Natural killer cell (primary cell): ENCODE data around the gene SAMM50. TPM values are rescaled to one million over a fixed set of nuclear protein-coding genes. Genes with fewer than 3 reads are reported as not detected.
"Not testable (repeated sequence)": the region's sequence is repeated elsewhere in the genome, so short reads cannot be mapped to it uniquely, and the experiment has no call there.

ENCODE experiments used
- ATAC-seq, 3 donors: fragments of 150-1000 bp in 2 of 3; fragments of 200-7000 bp in 1 of 3; cut with Tn5 transposase; 1 replicate in 1 of 3; 2 replicates in 2 of 3; pipeline ENCODE4 v1.10.0; 2021; ENCODE audit warnings: mild to moderate bottlenecking in 2 of 3, moderate library complexity in 2 of 3
- DNase-seq, 2 donors: peaks; one replicate each; pipeline versions ENCODE4 v3.0.0 to v3.0.0-alpha.2; 2013 to 2021; ENCODE audit warnings: mixed read lengths in 1 of 2
- H3K27ac ChIP-seq: one replicate; pipeline ENCODE4 v1.5.1; 2013; ENCODE audit warnings: mild to moderate bottlenecking, low read length
- H3K27me3 ChIP-seq: one replicate; pipeline ENCODE4 v1.6.1; 2013; ENCODE audit warnings: low read length; ENCODE audit not compliant: control insufficient read depth, insufficient read depth
- H3K36me3 ChIP-seq: one replicate; pipeline ENCODE4 v1.6.1; 2013; ENCODE audit warnings: low read length; ENCODE audit not compliant: control insufficient read depth, insufficient read depth
- H3K4me1 ChIP-seq: one replicate; pipeline ENCODE4 v1.6.1; 2013; ENCODE audit warnings: low read length; ENCODE audit not compliant: control insufficient read depth, insufficient read depth
- H3K4me3 ChIP-seq: one replicate; pipeline ENCODE4 v1.5.1; 2013; ENCODE audit warnings: low read length
- H3K9me3 ChIP-seq: one replicate; pipeline ENCODE4 v1.6.1; 2013; ENCODE audit warnings: low read length; ENCODE audit not compliant: control insufficient read depth, insufficient read depth
- H3K27ac Mint-ChIP-seq, 2 donors: one replicate each; pipeline ENCODE4 v1.8.0; 2022; ENCODE audit warnings: mild to moderate bottlenecking in 2 of 2, mixed read lengths in 2 of 2, moderate library complexity in 1 of 2
- H3K27me3 Mint-ChIP-seq, 2 donors: one replicate each; pipeline ENCODE4 v1.8.0; 2022; ENCODE audit warnings: low read depth in 2 of 2, mixed read lengths in 2 of 2
- H3K36me3 Mint-ChIP-seq: one replicate; pipeline ENCODE4 v1.8.0; 2022; ENCODE audit warnings: mixed read lengths
- H3K4me1 Mint-ChIP-seq, 2 donors: one replicate each; pipeline ENCODE4 v1.8.0; 2022; ENCODE audit warnings: mixed read lengths in 2 of 2
- H3K4me3 Mint-ChIP-seq: one replicate; pipeline ENCODE4 v1.8.0; 2022; ENCODE audit warnings: mild to moderate bottlenecking, moderate library complexity, mixed read lengths
- H3K9me3 Mint-ChIP-seq, 2 donors: one replicate each; pipeline ENCODE4 v1.8.0; 2022; ENCODE audit warnings: mixed read lengths in 2 of 2
- CTCF ChIP-seq: fragments of 200-600 bp; IDR thresholded peaks from one replicate; pipeline ENCODE4 v1.8.0; 2022; ENCODE audit warnings: antibody characterized with exemption
- WGBS: methylation state at CpG from one replicate; pipeline ENCODE4 v1.1.7; 2013; ENCODE audit warnings: missing lambda C conversion rate; ENCODE audit not compliant: insufficient coverage; 5-methylcytosine and 5-hydroxymethylcytosine counted together
- intact Hi-C: fragments of 100-400 bp; cut with micrococcal nuclease; formaldehyde crosslinking; loops from one replicate; pipeline ENCODE4 v1.14.2; 2022
- total RNA-seq, 4 donors: library from RNA; stranded (reverse); fragments of 120-200 nt in 1 of 4; gene quantifications; one replicate each; pipeline versions ENCODE4 v1.2.3 to v1.2.4, GENCODE V29; 2013 to 2022

SAMM50 gene
- total RNA-seq, 3 donors from 2014 or later (not counting 1 experiment from before 2014, with no cell fraction given), result 25.9 to 30.6 (median 29.7) TPM

GRCh38 chr22:44005524-44005923, 50.3 kb downstream of the SAMM50 start:
- 60% methylated on average over 4 of the region's 4 CpGs for WGBS
- no peak for ATAC-seq
- H3K4me3 Mint-ChIP-seq, result no peak overlapping the region

GRCh38 chr22:44012162-44012561, 56.9 kb downstream of the SAMM50 start:
- Mint-ChIP-seq H3K9me3 (no peaks in the 10 kb centered on the region), H3K4me3 (no peak overlapping the region), H3K36me3 (no peaks in the 10 kb centered on the region), H3K27ac (no peak overlapping the region), H3K27me3 (no peaks in the 10 kb centered on the region), H3K4me1 (no peaks in the 10 kb centered on the region)
- DNase-seq, result no peak
- 87% methylated on average over 5 of the region's 5 CpGs for WGBS
- H3K36me3 ChIP-seq, result no peaks in the 10 kb centered on the region
- H3K27ac ChIP-seq, result no peak overlapping the region
- no peaks in the 10 kb centered on the region for H3K4me1 ChIP-seq
- ATAC-seq, result no peak
- intact Hi-C loops, result no loop called here
- H3K27me3 ChIP-seq, result no peaks in the 10 kb centered on the region
- no peaks in the 10 kb centered on the region for H3K9me3 ChIP-seq
- no peak overlapping the region for H3K4me3 ChIP-seq
- TF ChIP-seq CTCF, result no peak

More at GRCh38 chr22:44005524-44005923, 50.3 kb downstream of the SAMM50 start:
- no peaks in the 10 kb centered on the region for H3K4me1 ChIP-seq
- no peaks in the 10 kb centered on the region for H3K27me3 Mint-ChIP-seq
- no peak for DNase-seq
- no peak overlapping the region for H3K27ac ChIP-seq
- H3K4me1 Mint-ChIP-seq, result no peaks in the 10 kb centered on the region
- no peaks in the 10 kb centered on the region for H3K36me3 Mint-ChIP-seq
- no peaks in the 10 kb centered on the region for H3K36me3 ChIP-seq
- H3K27ac Mint-ChIP-seq, result no peak overlapping the region
- no peaks in the 10 kb centered on the region for H3K9me3 Mint-ChIP-seq
- no peak overlapping the region for H3K4me3 ChIP-seq
- TF ChIP-seq CTCF, result no peak
- no peaks in the 10 kb centered on the region for H3K27me3 ChIP-seq
- intact Hi-C loops, result no loop called here
- H3K9me3 ChIP-seq, result peaks cover 6% of the 10 kb centered on the region

- Histone ChIP-seq H3K4me3 (no peak overlapping the region), H3K27ac (no peak overlapping the region), H3K4me1 (no peaks in the 10 kb centered on the region), H3K36me3 (no peaks in the 10 kb centered on the region), H3K27me3 (no peaks in the 10 kb centered on the region), H3K9me3 (no peaks in the 10 kb centered on the region)
- Mint-ChIP-seq H3K27ac (no peak overlapping the region), H3K4me1 (no peaks in the 10 kb centered on the region), H3K27me3 (no peaks in the 10 kb centered on the region), H3K9me3 (no peaks in the 10 kb centered on the region), H3K4me3 (no peak overlapping the region), H3K36me3 (no peaks in the 10 kb centered on the region)
- 96% methylated on average over 6 of the region's 7 CpGs for WGBS
- ATAC-seq (no peak), DNase-seq (no peak)
- no peak for TF ChIP-seq CTCF
- intact Hi-C loops, result no loop called here
Measured at GRCh38 chr22:44012591-44012990, 57.3 kb downstream of the SAMM50 start.

- no peaks in the 10 kb centered on the region for H3K4me1 Mint-ChIP-seq
- no peak overlapping the region for H3K27ac Mint-ChIP-seq
- Histone ChIP-seq H3K27ac (no peak overlapping the region), H3K9me3 (no peaks in the 10 kb centered on the region), H3K27me3 (no peaks in the 10 kb centered on the region), H3K36me3 (no peaks in the 10 kb centered on the region), H3K4me1 (no peaks in the 10 kb centered on the region), H3K4me3 (no peak overlapping the region)
- intact Hi-C loops, result no loop called here
- no peak for TF ChIP-seq CTCF
- H3K9me3 Mint-ChIP-seq, result no peaks in the 10 kb centered on the region
- 50% methylated on average over 1 of the region's 2 CpGs for WGBS
- H3K4me3 Mint-ChIP-seq, result no peak overlapping the region
- DNase-seq (no peak), ATAC-seq (no peak)
- H3K36me3 Mint-ChIP-seq, result no peaks in the 10 kb centered on the region
- H3K27me3 Mint-ChIP-seq, result no peaks in the 10 kb centered on the region
Measured at GRCh38 chr22:44014241-44014640, 59.0 kb downstream of the SAMM50 start.

- H3K9me3 Mint-ChIP-seq, H3K4me3 ChIP-seq, H3K27ac Mint-ChIP-seq, H3K36me3 ChIP-seq, H3K27me3 ChIP-seq, H3K36me3 Mint-ChIP-seq, H3K4me1 Mint-ChIP-seq, DNase-seq, H3K4me3 Mint-ChIP-seq, H3K4me1 ChIP-seq, H3K9me3 ChIP-seq, ATAC-seq, intact Hi-C loops, H3K27ac ChIP-seq, H3K27me3 Mint-ChIP-seq: not testable (repeated sequence)
- WGBS, result 61% methylated on average over 3 of the region's 3 CpGs
Measured at GRCh38 chr22:44016586-44016985, 61.3 kb downstream of the SAMM50 start.
